Activated gamma-delta T cell (primary cell): ENCODE measurements around the gene SLC10A1.
"Not testable (repeated sequence)": the region's sequence is repeated elsewhere in the genome, so short reads cannot be mapped to it uniquely, and the experiment has no call there.

Source experiments
- DNase-seq: peaks from one replicate; lab custom pipeline; 2025; lab: John Stamatoyannopoulos, UW

SLC10A1 gene

DNA sequence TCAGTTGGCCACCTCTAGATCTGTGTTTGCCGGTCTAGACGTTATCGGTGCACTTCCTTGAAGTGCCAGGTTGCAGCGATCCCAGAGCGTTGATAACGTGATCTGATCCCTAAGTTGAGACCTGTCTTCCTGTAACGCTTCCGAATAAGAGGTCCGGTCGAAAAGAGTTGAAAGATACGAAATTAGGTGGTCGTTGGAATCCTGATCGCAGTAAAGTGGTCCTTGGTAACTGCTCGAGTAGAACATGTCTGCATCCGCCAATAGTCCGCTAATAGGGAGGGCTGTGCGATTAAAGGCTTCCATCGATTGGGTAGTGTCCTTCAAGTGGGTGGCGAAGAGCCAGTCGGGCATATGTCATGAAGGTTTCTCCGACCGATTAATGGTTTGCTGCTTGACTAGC is 27.4 kb downstream of the SLC10A1 start:
- no peak for DNase-seq

DNA sequence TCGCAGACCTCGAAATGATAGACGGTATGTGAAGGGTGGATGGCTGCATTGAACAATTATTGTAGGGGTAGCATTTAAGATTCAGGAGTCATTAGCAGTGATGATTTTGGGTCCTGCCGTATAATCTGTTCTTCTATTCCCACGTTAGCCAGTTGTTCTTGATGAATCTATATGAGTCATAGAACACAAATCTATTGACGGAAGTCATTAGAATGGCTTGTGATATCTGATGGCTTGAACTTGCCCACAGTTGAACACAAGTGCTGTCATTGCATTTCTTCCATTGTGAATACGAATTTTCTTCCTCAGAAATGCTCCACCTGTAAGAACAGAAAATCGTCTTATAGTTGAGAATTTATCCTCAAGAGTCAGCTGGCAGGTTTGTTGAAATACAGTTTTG is 28.2 kb downstream of the SLC10A1 start:
- no peak for DNase-seq

DNA sequence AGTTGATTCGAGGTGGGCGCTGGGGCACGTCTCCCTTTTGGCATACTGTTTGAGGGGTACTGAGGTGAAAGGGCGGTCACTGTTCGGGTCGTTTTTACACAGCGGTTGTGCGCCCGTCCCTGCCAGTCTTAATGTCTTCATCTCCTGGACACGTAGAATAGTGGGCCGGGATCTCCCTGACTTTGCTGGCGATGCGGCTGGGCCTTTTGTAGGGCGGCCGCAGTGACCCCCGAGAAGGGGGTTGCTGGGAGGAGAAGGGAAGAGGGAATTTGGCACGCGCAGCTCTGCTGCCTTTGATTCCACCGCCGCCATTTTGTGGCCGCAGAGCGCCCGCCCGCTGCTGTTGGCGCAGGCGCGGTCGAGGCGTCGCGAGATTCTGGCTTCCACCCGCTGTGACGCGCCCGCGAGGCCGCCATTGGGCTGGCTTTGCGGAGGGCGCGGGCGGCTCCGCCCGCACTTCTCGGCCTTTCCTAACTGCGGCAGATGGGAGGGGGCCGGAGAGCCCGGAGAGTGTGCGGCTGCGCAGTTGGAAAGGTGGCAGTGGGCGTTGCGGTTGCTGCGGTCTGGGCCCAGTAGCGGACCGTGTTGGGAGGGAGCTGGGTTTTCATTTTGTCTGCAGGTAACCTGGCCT is 29.6 kb downstream of the SLC10A1 start:
- DNase-seq, result peak; percentile 85

DNA sequence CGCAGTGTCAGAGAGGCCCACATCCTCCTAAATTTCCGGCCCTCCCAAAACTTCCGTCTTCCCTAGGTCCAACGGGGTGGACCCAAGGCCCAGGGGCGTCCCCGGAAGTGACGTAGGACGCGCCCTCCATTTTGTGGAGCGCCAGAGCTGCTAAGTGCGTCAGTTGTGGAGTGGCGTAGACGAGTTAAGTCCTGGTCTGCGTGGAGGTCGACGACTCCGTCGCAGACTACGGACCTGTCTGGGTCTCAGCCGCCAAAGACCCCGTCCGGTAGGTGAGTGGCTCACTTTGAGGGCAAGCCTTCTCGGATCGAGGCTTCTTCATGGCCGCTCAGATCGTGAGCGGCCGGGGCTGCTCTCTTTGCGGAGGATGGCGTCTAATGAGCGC is 30.1 kb downstream of the SLC10A1 start, which contains the start of gene SRSF5:
TSS of gene SRSF5 (plus strand) at position 159 of the 385 bp plus-strand sequence. CDS start 1,015 bp downstream, outside the sequence.
- peak; percentile 80 for DNase-seq

DNA sequence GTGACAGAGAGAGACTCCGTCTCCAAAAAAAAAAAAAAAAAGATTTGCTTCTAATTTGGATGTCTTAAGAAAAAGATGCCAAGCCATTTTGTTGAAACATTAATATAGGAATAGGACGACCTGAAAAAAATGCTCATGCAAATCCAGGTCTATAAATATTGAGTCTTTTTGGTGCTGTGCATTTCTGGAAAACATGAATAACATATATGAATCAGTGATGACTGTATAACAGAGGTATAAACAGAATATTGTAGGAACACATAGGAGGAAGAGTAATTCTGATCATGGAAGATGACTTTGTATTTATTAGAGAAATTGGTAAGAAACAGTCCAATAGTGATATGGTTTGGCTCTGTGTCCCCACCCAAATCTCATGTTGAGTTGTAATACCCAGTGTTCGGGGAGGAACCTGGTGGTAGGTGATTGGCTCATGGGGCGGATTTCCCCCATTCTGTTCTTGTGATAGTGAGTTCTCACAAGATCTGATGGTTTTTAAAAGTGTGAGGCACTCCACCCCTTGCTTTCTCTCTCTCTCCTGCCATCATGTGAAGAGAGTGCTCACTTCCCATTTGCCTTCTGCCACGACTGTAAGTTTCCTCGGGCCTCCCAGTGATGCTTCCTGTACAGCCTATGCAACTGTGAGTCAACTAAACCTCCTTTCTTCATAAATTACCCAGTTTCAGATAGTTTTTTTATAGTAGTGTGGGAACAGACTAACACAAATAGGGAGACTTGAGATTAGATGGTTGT is 33.1 kb downstream of the SLC10A1 start:
- no peak for DNase-seq

DNA sequence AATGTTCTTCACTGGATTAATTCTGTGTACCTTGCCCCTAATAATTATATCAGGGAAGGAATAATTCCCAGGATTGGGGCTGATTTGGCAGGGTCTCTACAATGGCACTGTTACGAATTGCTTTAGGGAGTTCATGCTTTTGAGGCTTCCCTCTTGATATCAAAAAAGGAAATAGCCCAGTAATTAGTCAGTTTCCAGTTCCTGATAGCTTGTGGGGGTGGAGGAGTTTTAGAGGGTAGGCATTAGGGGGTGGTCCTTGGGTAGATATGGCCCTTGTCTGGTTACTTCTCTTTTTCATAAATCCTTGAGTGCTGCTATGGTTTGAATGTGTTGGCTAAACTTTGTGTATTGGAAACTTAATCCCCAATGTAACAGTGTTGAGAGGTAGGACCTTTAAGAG is 36.2 kb downstream of the SLC10A1 start:
- DNase-seq, result no peak

DNA sequence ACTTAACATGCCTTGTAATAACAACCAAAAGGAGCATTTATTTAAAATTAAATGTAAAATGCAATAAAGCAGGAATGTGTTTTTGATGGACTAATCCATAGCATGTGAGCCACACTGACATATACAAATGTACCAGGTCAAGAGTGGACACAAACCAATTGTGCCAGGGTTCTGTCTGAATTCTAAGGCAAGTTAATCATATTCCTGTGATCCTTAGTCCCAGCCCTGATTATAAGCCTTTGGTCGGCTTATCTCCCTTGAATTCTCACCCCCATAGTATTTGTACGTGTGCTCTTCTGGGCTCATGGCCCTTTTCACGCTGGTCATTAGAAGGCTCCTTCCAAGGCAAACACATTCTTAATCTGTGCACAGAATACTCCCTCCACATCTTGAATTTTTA is 40.7 kb downstream of the SLC10A1 start:
- DNase-seq, result no peak

DNA sequence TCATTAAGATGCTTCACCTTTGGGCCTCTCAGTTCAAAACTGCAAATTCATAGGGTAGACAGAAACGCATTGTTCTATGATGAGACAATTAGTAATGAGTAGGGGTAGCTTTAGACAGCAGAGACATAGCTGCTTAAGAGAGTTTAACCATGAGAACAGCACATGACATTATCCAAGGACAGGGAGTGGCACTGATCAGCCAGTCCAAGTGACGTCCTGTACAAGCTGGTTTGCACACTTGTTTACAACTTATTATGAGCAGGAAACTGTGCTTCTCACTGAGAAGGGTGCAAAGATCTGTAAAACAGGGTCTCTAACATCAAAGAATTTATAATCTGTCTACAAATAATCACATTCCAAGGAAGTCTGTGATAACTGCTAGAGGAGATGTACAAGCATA is 41.3 kb downstream of the SLC10A1 start:
- no peak for DNase-seq

DNA sequence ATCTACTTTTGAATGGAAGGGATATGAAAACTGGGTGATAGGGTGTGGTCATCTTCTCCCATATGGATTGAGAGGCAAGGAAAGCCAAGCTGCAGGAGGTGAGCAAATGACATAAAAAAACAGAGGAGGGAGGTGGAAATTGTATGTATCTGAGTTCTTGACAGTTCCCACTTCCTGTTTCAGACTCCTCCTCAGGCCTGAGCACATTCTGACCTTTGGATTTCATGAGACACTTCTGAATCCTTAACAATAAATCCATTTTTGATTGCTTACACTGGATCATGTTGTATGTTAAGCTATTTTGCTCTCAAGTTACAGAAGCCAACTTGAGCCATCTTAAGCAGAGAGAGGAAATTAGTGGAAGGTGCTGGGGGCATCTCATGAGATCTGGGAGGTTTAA is 41.7 kb downstream of the SLC10A1 start:
- DNase-seq, result no peak

DNA sequence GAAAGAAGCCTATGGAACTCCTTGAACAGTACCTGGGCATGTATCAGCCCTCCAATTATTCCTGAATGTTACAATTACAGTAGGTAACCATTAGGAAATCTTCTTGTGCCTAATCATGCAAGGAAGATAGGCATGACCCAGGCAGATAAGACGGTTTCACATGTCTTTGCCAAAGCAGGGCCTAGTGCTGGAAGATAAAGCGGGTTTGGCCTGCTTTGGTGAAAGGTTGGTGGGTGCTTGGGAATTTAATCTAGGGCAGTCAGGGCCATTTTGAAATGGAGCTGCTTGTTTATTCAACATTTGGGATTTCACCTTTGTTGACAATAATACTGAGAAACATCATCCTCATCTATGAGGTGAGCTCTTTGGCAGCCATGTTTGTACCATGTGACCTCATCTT is 42.6 kb downstream of the SLC10A1 start:
- no peak for DNase-seq

DNA sequence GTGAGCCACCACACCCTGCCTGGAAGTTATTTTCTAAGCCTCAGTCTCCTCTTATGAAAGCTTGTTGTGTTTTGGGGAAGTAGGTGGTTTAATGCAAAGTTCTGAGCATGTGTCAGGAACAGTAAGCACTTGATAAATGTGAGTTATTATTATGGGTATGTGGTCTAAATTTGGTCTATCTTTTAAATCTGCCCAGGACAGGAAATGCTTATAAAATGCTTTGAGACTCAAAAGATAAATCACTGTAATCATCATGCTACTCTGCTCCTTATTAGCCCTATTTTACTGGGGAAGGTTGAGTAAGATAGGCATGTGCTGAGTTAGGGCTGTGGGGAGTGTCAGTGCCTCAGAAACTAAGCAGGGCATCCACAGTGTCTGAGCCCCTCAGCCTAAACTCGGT is 43.2 kb downstream of the SLC10A1 start:
- DNase-seq, result no peak

DNA sequence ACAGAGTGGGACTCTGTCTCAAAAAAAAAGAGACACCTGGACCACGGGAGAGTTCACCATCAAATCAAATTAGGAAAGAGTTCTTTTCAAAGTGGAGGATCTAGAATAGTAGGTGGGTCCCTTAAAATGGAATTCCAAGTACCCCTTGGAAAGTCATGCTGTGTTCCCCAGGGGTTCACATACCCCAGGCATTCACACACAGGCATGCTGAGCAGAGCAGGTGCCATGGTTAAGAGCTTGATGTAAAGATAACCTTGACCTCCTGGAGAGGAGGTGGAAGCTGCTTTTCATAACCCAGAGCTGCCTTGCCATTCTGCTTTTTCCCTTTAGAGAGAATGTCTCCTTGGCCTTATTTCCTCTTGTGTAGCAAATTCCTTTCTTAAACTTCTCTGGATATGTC is 44.3 kb downstream of the SLC10A1 start:
- no peak for DNase-seq

DNA sequence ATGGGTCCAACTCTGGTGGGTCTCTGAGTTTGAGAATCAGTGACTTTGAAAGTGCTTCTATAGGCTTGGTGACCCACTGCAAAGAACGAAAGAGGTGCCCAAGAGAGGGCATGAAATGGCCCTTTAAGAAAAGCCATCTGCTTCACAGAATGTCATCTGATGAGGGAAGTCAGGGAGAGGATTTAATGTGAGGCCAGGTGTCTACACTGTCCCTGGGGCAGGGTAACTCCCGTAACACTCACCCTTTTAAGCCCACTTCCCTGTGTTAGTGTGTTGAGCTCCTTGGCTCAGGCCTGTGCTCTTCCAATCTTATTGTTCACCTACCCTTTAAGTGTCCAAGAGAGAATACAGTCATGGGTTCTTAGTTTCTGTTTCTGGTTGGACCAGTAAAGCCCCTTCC is 46.5 kb downstream of the SLC10A1 start:
- no peak for DNase-seq

DNA sequence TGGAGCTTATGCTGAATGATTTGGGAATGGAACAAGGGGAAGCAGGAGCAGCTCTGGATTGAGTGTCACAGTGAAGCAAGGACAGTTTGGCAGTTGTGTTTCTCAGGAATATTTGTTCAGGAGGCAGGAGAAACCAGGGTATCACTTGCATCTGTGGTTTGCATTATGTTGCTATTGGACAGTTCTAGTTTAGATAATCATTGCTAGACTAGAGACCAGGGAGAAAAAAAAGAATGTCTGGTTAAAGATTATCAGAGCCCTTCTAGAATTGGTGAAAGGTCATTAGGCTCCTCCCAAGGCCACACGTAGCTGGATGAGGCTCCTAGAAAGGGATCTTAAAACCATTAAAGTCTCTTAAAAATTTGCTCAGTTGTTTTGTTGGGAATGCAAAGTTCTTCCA is 47.1 kb downstream of the SLC10A1 start:
- no peak for DNase-seq

DNA sequence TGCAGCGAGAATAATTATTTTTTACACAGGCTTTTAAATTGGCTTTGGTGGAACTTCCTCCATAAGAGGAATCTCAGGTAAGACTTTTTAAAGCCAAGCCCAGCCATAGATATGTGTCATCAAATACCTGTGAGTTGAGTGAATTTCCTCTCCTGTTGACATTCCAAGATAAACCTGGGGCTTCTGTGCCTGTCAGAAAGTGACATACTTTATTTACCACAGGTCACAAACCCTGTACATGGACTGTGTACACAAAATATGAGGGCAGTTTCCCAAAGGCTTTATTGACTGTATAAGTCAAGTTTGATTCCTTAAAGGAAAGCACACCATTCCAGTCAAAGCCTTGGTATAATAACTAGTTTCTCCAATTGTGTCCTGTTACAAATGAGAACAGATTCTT is 56.0 kb downstream of the SLC10A1 start:
- DNase-seq, result no peak

DNA sequence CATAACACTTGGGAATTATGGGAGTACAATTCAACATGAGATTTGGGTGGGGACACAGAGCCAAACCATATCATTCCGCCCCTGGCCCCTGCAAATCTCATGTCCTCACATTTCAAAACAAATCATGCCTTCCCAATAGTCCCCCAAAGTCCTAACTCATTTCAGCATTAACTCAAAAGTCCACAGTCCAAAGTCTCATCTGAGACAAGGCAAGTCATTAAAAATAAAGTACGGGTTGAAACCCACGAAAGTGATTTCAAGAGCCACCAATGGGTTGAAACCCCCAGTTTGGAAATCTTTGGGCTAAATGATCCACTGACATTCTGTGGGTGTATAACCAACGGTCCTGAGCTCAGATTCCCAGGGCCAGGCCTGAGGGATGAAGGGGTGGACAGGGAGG is 60.6 kb downstream of the SLC10A1 start:
- not testable (repeated sequence) for DNase-seq

DNA sequence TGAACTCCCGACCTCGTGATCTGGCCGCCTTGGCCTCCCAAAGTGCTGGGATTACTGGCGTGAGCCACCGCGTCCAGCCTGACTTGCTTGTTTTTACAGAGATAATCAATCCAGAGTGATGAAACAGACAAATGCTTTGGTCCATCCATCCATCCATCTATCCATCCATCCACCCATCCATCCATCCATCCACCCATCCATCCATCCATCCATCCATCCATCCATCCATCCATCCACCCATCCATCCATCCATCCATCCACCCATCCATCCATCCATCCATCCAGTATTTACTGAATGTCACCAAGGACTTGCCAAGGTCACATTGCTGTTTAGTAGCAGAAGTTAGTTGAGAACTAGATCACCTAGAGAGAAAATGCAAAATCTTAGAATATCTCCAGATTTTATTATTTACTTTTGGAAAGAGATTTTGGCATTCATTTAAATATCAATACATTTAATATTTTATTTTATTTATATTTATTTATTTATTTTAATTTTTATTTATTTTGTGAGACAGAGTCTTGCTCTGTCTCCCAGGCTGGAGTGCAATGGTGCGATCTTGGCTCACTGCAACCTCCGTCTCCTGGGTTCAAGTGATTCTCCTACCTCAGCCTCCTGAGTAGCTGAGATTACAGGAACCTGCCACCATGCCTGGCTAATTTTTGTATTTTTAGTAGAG is 65.0 kb downstream of the SLC10A1 start:
- not testable (repeated sequence) for DNase-seq

DNA sequence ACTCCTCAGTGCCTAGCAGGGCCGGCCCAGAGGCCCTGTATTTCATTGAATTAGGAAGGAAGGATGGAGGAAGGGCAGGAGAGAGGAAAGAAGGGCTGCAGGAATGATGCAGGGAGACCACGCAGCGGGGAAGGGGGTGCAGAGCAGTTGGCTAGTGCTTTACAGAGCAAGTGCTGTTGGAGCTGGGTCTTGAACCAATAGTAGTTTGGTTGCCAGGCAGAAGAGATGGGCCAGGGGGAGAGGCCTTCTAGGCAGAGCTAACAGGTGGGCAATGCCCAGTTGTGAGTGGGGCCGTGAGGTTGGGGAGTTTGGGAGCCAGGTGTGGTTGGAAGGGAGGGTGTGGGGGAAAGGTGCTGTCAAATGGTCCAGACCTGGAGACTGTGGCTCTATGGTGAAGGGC is 69.2 kb downstream of the SLC10A1 start:
- no peak for DNase-seq

DNA sequence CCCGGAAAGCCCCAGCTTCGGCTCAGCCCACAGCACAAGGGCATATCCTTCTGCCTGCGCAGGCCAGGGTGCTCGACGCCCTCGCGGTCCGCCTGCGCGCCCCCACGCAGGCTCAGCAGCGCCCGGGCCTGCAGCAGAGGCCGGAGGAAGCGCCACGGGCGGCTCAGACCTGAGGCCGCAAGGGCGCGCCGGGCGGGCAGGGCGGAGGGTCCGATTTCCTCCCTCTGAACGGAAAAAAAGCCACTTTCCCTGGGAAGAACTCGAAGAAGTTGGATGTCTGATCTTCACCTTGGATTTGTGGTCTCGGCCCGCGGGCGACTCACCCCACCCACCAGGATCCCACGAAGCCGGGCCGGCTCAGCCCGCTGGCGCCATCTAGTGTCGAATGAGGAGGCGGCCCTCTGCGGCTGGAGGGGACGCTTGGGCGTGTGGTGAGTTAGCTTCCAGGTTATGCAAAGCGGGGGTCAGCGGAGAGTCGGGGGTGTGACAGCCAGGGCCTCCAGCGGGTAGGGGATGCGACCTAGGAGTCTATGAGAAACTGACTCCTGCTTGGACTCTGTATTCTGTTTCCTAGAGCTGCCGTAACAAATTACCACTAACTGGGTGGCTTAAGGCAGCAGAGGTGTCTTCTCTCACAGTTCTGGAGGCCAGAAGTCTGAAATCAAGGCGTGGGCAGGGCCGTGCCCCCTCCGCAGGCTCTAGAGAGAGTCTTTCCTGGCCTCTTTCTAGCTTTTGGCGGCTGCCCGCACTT is 70.1 kb downstream of the SLC10A1 start:
- DNase-seq, result peak; percentile 59
